GM12801 (cell line): ENCODE results near the gene KLRF1.

Experiments used
- TF ChIP-seq, protein P1 (sequence below): IDR thresholded peaks from one replicate; pipeline ENCODE4 v1.5.1; 2011; ENCODE audit warnings: control low read depth; ENCODE audit not compliant: insufficient read length; ENCODE audit errors: extremely low read depth

KLRF1 gene

GRCh38 chr12:9829982-9830381 lies 2.7 kb downstream of the KLRF1 start:
- TF ChIP-seq, protein P1, sequence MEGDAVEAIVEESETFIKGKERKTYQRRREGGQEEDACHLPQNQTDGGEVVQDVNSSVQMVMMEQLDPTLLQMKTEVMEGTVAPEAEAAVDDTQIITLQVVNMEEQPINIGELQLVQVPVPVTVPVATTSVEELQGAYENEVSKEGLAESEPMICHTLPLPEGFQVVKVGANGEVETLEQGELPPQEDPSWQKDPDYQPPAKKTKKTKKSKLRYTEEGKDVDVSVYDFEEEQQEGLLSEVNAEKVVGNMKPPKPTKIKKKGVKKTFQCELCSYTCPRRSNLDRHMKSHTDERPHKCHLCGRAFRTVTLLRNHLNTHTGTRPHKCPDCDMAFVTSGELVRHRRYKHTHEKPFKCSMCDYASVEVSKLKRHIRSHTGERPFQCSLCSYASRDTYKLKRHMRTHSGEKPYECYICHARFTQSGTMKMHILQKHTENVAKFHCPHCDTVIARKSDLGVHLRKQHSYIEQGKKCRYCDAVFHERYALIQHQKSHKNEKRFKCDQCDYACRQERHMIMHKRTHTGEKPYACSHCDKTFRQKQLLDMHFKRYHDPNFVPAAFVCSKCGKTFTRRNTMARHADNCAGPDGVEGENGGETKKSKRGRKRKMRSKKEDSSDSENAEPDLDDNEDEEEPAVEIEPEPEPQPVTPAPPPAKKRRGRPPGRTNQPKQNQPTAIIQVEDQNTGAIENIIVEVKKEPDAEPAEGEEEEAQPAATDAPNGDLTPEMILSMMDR, result no peak

- TF ChIP-seq, protein P1, result no peak
Observed at GRCh38 chr12:9831720-9832119, 4.4 kb downstream of the KLRF1 start.

- TF ChIP-seq, protein P1, result no peak
Observed at GRCh38 chr12:9843407-9843806, 16.1 kb downstream of the KLRF1 start.

DNA sequence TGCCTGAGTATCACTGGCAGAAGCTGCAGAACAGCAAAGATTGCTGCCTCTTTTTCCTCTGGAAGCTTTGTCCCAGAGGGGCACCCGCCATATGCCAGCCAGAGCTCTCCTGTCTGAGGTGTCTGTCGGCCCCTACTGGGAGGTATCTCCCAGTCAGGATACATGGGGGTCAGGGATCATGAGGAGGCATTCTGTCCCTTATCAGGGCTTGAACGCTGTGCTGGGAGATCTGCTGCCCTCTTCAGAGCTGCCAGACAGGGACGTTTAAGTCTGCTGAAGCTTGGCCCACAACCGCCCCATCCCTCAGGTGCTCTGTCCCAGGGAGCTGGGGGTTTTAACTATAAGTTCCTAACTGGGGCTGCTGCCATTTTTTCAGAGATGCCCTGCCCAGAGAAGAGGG lies 21.6 kb downstream of the KLRF1 start:
- TF ChIP-seq, protein P1, result no peak

- TF ChIP-seq, protein P1, result no peak
Observed at GRCh38 chr12:9851050-9851449, 23.8 kb downstream of the KLRF1 start.

DNA sequence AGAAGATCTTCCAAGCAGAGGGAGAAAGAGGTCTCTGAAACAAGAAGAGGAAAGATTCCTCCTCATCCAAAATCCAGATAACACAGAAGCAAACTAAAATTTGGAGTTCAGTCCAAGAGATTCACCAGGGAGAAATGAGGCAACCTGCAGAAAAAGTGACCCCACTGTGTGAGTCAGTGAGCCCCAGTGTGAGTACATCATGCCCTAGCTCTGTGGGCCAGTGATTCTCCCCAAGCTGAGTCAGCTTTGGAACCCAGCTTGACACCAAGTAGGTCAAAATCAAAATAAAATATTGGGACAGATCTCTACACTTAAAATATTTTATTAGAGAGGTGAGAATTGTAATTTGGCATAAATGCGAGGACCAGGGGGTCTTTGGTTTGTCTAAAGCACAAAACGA lies 24.6 kb downstream of the KLRF1 start:
- TF ChIP-seq, protein P1, result no peak

- TF ChIP-seq, protein P1, result no peak
Observed at GRCh38 chr12:9856151-9856550, 28.9 kb downstream of the KLRF1 start.

- TF ChIP-seq, protein P1, result no peak
Observed at GRCh38 chr12:9856894-9857293, 29.6 kb downstream of the KLRF1 start.
